NCI-H510A (cell line): ENCODE data around the gene COL17A1.

Experiments used
- DNase-seq: peaks from one replicate; lab custom pipeline; 2025; lab: John Stamatoyannopoulos, UW

The COL17A1 gene

GRCh38 chr10:104049504-104050250 is 36.0 kb downstream of the COL17A1 start:
- DNase-seq: no peak

- DNase-seq: no peak
Measured at GRCh38 chr10:104046651-104047050, 39.0 kb downstream of the COL17A1 start.

- no peak for DNase-seq
Measured at GRCh38 chr10:104045151-104046089, 40.3 kb downstream of the COL17A1 start.

- DNase-seq: no peak
Measured at GRCh38 chr10:104043854-104044253, 41.8 kb downstream of the COL17A1 start.

- DNase-seq: no peak
Measured at GRCh38 chr10:104043185-104043830, 42.4 kb downstream of the COL17A1 start.

- DNase-seq: no peak
Measured at GRCh38 chr10:104041891-104042535, 43.7 kb downstream of the COL17A1 start.

- DNase-seq: no peak
Measured at GRCh38 chr10:104040862-104041789, 44.6 kb downstream of the COL17A1 start.

- no peak for DNase-seq
Measured at GRCh38 chr10:104040382-104040781, 45.3 kb downstream of the COL17A1 start.

GRCh38 chr10:104038958-104039752 is 46.5 kb downstream of the COL17A1 start:
- DNase-seq: no peak

GRCh38 chr10:104038537-104038936 is 47.1 kb downstream of the COL17A1 start:
- no peak for DNase-seq

GRCh38 chr10:104037261-104037951 is 48.3 kb downstream of the COL17A1 start:
- DNase-seq: no peak

GRCh38 chr10:104036518-104037260 is 49.0 kb downstream of the COL17A1 start:
- DNase-seq: no peak

- no peak for DNase-seq
Measured at GRCh38 chr10:104036069-104036384, 49.7 kb downstream of the COL17A1 start.

GRCh38 chr10:104035194-104036068 is 50.2 kb downstream of the COL17A1 start:
- DNase-seq: no peak

- no peak for DNase-seq
Measured at GRCh38 chr10:104034401-104035193, 51.1 kb downstream of the COL17A1 start.

GRCh38 chr10:104033966-104034365 is 51.7 kb downstream of the COL17A1 start:
- DNase-seq: no peak

- no peak for DNase-seq
Measured at GRCh38 chr10:104033401-104033930, 52.2 kb downstream of the COL17A1 start.
